K562 (cell line): ENCODE results near the gene BMPER.

Experiments used
- KHSRP ChIP-seq: fragments of 450-650 bp; IDR thresholded peaks from 2 replicates; pipeline ENCODE4 v1.6.1; 2017
- MLLT1 ChIP-seq, 2 experiments: fragments of 450-650 bp; IDR thresholded peaks; 2 replicates each; pipeline ENCODE4 v1.6.1; 2016
- MTA3 ChIP-seq: fragments of 450-650 bp; formaldehyde crosslinking; IDR thresholded peaks from 2 replicates; pipeline ENCODE4 v1.6.1; 2017; ENCODE audit warnings: mild to moderate bottlenecking, borderline replicate concordance
- POLR2A ChIP-seq: fragments of 450-650 bp; conservative IDR thresholded peaks from 2 replicates; pipeline ENCODE4 v1.6.1; 2016
- RBM17 ChIP-seq: fragments of 200-400 bp; formaldehyde crosslinking; IDR thresholded peaks from 2 replicates; pipeline ENCODE4 v1.6.1; 2017; ENCODE audit warnings: low read depth, mild to moderate bottlenecking, low read length, borderline replicate concordance
- SIN3B ChIP-seq: fragments of 450-650 bp; IDR thresholded peaks from 2 replicates; pipeline ENCODE4 v1.6.1; 2017; ENCODE audit warnings: low read depth, mild to moderate bottlenecking, moderate library complexity
- SMAD3 ChIP-seq: fragments of 450-650 bp; formaldehyde crosslinking; conservative IDR thresholded peaks from 2 replicates; pipeline ENCODE4 v1.4.0; 2020; ENCODE audit warnings: mild to moderate bottlenecking
- USF2 ChIP-seq: sonication (generic); formaldehyde crosslinking; IDR thresholded peaks from 2 replicates; pipeline ENCODE4 v1.5.0; 2020; ENCODE audit warnings: missing genetic modification reagents
- ZNF175 ChIP-seq: fragments of 200-800 bp; sonication (Bioruptor generic); IDR thresholded peaks from 2 replicates; pipeline ENCODE4 v1.6.1; 2016; ENCODE audit warnings: low read depth, mild to moderate bottlenecking, missing genetic modification characterization, missing compliant biosample characterization
- ZNF740 ChIP-seq, 3 experiments: fragments of 200-800 bp in 1 of 3; sonication (Bioruptor generic) in 1 of 3; sonication (generic) in 1 of 3; formaldehyde crosslinking in 1 of 3; IDR thresholded peaks; 2 replicates each; pipeline versions ENCODE4 v1.6.1 to v1.8.0; 2016 to 2022; ENCODE audit warnings: mild to moderate bottlenecking in 2 of 3, missing compliant biosample characterization in 2 of 3, missing genetic modification characterization in 2 of 3, missing genetic modification reagents in 1 of 3

- TF ChIP-seq MLLT1 (IDR thresholded peaks at IDR 0.05) (no peak), SIN3B (no peak), SMAD3 (no peak), USF2 (no peak), MTA3 (no peak), RBM17 (no peak), ZNF740 (CRISPR knock-in tag; IDR thresholded peaks at IDR 0.05) (no peak), ZNF740 (tag; IDR thresholded peaks at IDR 0.05) (no peak), POLR2A (no peak), ZNF175 (no peak), KHSRP (no peak)
Observed at GRCh38 chr7:33921216-33921938, 16.0 kb downstream of the BMPER start.
